WI38 (cell line): ENCODE results near the gene ALDH1L1.
A peak's percentile ranks its signal among the peaks of the same experiment; 100 is the strongest.

ENCODE experiments used
- H3K4me3 ChIP-seq: 2 replicates; pipeline ENCODE4 v1.5.1; 2011; ENCODE audit warnings: low read depth, mild to moderate bottlenecking, control low read depth, low read length
- TF ChIP-seq, protein P1 (sequence below): IDR thresholded peaks from 2 replicates; pipeline ENCODE4 v1.5.1; 2012; ENCODE audit warnings: low read depth, mild to moderate bottlenecking, control low read depth, low read length

Gene ALDH1L1

GRCh38 chr3:126083511-126083912 lies 96.9 kb downstream of the ALDH1L1 start:
- TF ChIP-seq, protein P1, sequence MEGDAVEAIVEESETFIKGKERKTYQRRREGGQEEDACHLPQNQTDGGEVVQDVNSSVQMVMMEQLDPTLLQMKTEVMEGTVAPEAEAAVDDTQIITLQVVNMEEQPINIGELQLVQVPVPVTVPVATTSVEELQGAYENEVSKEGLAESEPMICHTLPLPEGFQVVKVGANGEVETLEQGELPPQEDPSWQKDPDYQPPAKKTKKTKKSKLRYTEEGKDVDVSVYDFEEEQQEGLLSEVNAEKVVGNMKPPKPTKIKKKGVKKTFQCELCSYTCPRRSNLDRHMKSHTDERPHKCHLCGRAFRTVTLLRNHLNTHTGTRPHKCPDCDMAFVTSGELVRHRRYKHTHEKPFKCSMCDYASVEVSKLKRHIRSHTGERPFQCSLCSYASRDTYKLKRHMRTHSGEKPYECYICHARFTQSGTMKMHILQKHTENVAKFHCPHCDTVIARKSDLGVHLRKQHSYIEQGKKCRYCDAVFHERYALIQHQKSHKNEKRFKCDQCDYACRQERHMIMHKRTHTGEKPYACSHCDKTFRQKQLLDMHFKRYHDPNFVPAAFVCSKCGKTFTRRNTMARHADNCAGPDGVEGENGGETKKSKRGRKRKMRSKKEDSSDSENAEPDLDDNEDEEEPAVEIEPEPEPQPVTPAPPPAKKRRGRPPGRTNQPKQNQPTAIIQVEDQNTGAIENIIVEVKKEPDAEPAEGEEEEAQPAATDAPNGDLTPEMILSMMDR, result no peak
- H3K4me3 ChIP-seq, result peak overlapping the region; percentile 68

GRCh38 chr3:126083138-126083445 lies 97.3 kb downstream of the ALDH1L1 start:
- TF ChIP-seq, protein P1, result no peak
- peak overlapping the region; percentile 68 for H3K4me3 ChIP-seq

DNA sequence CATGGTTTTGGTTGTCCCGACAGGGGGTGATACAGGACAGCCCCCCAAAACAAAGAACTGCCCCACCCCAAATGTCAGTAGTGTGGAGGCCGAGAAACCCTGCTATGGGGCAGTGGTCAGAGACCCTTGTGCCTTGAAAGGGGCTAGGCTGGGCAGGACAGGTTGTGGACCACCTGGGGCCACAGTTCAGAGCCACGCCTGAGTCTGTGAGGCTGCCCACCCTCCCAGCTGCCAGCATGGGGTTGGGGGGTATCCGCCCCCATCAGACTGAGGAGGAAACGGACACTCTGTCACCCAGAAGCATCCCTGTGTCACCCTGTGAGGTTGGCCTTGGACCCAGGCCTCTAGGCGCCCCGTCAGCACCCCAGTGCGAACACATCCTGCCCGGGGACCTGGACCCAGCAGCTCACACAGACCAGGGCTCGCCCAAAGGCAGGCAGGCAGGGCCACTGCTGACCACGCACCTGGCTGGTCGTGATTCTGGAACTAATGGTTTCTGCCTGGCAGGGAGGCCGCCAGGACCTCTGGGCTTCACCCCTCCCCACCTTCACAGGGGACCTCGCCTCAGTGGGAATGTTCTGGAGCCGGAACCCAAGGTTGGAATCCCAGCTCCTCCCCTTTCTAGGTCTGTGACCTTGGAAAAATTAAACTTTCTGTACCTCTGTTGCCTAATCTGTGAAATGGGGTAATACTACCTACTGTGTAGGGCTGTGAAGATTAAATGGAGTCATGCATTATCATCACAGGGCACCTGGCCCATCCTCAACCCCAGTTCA lies 97.8 kb downstream of the ALDH1L1 start:
- TF ChIP-seq, protein P1, result no peak
- peak overlapping the region; percentile 68 for H3K4me3 ChIP-seq

DNA sequence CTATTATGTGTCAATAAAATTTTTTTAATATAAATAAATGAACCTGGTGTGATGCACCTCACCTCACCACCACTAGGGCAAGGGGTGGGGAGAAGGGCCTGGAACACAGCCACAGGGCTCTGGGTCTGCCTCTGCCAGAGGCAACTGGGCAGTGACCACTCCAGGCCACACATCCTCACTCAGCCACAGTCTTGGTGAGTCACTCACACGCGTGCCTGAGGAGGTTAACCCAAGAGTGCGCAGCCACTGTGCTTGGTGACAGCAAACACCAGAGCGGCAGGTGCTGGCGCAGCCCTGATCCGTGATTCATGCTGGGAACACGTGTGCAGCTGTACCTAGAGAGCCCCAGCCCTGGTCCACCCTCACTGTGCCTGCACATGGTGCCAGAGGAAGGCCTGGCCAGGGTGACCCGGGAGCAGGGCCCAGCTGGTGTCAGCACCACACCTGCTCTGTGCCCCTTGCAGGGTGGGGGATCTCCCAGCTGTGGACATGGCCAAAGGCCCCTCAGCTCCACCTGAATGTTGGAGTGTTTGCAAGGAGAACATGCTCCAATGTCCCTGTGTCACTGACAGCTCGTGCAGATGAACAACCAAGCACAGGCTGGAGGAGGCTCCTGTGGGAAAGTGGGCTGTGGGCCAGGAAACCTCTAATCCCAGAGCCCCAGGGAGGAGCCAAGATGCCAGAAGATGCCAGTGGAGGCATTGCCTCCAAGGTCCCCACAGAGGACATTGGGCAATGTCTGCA lies 98.6 kb downstream of the ALDH1L1 start:
- TF ChIP-seq, protein P1, result peak; percentile 38
- H3K4me3 ChIP-seq, result no peak overlapping the region

GRCh38 chr3:126080970-126081369 lies 99.4 kb downstream of the ALDH1L1 start:
- TF ChIP-seq, protein P1, result no peak
- no peak overlapping the region for H3K4me3 ChIP-seq

DNA sequence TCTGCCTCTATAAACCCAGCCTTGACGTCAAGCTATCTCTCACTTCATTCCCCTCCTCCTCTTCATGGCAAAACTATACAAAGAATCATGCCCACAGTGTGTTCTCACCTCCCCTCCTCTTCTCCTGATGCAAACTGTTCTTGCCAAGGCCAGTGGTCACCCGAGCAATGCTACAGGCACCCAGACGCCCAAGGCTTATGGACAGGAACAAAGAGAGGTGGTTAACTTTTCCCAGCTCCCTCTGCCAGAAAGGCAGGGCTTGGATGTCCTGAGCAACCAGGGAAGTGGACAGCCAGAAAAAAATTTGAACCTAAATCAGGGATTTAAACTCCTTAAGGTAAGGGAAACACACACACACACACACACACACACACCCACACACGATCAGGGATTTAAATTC lies 101.5 kb downstream of the ALDH1L1 start:
- no peak overlapping the region for H3K4me3 ChIP-seq
- TF ChIP-seq, protein P1, result no peak

DNA sequence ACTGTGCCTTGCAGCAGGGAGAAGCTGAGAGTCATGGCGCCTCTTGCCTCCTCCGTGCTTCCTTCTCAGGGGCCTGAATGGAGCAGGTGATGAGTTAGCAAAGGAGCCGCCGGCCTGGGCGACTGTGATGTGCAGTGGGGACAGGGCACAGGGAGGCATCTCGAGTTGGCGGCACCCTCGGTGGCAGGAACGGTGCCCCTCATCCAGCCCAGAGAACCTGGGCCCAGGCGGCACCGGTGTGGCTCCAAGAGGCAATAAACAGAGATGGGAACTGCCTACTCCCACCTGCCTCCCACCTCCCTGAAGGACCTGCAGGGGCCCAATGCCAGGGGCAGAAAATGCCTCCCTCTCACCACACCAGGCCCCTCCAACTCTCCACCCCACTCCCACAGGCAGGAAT lies 102.6 kb downstream of the ALDH1L1 start:
- TF ChIP-seq, protein P1, result no peak
- H3K4me3 ChIP-seq, result no peak overlapping the region
